SW480 (cell line): ENCODE results near the gene KPNB1.

Experiments used
- DNase-seq: peaks from one replicate; pipeline ENCODE4 v3.0.0-alpha.2; 2016; ENCODE audit warnings: low spot score

Gene KPNB1

DNA sequence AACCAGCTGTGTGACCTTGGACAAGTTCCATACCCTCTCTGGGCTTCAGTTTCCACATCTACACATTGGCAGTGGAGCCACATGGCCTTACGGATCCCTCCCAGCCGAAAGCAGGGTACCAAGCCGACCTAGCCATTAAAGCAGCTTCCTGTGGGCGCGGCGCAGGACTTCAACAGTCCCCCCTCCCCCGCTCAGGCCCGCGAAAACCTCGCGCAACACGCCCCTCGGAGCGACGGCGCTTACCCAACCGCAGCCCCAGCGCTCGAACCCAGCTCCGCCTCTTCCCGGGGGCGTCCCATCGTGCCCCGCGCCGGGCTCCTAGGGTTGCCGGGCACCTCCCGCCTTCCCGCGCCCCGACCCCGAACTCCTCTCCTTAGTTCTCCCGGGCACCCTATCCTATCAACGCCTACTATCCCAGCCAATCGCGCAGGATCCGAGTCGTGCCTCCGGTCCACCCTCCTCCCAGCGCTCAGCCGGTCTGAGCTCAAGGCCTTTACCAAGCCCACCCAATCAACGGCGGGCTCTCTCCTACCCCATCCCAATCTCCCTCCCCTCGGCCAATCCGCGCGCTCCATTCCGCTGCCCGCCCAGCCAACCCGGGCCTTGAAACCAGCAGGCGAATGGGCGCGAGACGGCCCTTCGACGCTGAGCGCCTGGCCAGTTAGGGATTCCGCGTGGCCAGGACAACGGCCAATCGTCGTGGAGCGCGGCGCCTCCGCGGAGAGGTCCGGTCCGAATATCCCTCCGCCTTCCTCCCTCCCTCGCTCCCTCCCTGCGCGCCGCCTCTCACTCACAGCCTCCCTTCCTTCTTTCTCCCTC is at the start of gene KPNB1:
Gene KPNB1, plus strand, starts transcription at position 767 of the 819 bp plus-strand sequence. CDS start 326 bp downstream, outside the sequence.
- DNase-seq: peak; percentile 99

DNA sequence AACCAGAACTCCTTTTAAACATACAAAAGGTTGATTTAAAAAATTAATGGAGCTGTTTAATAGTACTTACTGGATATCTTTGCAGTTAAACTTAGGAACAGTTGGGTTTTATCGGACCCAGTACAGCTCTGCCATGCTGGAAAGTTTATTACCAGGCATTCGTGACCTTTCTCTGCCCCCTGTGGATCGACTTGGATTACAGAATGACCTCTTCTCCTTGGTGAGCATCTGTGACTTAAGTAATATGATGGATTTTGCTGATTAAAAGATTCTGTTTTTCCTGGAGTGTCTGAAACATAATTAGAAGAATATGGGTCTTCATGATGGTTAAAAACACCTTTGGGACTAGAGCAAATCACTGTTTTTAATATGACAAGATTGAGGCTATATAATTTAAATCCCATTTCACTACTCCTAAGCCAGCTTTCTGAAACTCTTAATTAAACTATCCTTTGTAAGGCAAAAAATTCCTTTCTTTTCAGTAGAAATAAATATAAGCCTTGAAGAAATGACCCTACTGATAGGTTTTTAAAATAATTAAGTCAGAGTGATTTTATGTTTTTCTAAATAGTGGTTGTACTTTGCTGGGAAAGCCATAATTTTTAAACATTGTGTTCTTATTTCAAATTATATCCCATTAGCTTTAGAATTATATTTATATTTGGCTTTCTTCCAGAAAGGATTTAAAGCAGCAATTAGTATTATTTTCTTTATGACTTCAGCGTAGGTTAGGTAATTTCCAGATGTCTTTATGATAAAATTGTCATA is 45.7 kb upstream of the KPNB1 start:
- no peak for DNase-seq

DNA sequence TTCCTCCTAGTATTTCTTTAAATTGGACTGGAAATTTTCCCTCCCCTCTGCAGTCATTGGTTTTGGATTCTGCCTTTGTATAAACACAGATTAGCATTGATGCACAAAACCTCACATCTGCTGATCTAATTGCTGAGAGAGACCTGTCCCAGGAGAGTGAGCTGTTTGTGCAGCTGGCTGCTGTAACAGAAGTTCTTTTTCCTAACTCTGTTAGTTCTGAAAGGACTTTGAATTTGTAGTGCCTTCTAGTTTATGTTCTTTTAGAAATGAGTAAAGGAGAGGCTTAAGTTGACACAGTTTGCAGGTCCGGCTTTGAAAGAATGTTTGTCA is 45.2 kb upstream of the KPNB1 start:
- no peak for DNase-seq

DNA sequence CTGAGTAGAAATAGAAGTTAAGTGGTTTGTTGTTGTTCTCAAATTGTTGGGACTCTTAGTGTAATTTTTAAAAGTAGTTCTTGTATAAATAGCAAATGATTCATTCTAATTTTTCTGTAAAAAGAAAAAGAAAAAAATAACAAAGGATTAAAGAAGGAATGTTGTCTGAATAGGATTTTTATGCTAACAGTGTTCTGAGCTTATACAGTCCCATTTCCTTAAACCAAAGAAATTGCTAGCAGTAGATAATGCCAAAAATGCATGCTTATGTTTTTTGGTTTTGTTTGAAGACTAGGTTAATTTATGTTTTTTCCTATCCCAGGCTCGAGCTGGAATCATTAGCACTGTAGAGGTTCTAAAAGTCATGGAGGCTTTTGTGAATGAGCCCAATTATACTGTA is 44.7 kb upstream of the KPNB1 start:
- no peak for DNase-seq

DNA sequence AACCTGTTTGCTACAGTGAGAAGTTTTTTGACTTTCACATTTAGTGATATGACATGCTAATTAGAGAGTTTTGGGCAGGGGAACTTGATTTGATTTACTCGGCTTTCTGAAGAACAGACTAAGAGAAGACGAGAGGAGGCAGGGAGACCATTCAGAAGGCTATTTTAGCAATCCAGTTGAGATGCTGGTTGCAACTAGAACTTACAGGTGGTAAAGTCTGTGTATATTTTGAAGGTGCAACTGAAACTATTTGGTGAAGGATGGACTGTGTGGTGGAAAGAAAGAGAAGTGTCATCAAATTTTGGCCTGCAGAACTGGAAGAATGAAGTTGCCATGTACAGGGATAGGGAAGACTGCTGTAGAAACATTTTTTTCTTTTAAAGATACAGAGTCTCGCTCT is 42.2 kb upstream of the KPNB1 start:
- no peak for DNase-seq

DNA sequence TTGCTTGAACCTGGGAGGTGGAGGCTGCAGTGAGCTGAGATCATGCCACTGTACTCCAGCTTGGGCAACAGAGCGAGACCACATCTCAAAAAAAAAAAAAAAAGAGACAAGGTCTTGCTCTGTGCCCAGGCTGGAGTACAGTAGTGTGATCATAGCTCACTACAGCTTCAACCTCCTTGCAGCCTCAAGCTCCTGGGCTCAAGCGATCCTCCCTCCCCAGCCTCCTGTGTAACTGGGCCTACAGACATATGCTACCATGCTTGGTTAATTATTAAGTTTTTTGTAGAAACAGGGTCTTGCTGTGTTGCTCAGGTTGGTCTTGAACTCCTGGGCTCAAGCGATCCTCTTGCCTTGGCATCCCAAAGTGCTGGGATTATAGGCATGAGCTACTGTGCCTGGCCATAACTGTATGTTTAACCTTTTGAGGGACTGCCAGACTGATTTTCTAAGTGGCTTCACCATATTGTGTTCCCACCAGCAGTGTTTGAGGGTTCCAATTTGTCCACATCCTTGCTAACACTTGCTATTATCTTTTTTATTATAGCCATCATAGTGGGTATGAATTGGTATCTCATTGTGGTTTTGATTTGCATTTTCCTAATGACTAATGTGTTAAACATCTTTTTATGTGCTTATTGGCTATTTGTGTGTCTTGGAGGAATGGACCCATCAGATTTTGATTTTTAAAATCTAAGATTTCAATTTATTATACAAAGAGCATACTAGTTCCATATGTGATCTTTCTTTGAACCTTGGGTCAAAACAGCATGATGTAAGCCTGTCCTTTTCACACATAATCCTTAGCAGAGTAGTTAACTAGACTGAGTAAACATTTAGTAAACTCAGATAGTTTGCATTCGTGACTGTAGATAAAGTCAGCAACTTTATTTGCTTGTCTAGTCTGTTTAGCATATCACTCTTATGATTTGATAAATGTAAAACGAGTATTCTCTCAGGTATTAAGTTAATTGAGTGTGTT is 38.1 kb upstream of the KPNB1 start:
- no peak for DNase-seq

DNA sequence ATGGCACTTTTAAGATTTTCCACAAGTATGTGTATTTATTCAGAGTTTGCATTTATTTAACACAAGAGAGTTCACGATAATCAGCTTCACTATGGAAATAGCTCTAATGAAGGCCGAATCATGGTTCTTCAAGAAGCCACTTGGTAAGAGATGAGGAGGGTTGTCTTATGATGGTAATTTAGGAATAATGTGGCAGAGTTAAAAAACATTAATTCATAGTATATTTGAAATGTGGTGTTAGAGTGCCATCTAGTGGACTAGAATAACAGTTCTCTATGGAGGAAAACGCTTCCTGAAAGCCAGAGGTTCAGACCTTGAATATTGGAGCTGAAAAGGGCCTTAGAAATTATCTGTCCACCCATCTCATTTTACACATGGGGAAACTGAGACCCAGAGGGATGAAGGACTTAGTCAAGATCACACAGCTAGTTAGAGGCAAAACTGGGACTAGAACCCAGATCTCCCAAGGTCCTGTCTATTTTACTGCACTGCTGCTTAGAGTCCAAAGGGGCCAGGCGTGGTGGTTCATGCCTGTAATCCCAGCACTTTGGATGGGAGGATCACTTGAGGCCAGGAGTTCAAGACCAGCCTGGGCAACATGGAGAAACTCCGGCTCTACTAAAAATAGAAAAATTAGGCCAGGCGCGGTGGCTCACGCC is 33.8 kb upstream of the KPNB1 start:
- DNase-seq: peak; percentile 57

DNA sequence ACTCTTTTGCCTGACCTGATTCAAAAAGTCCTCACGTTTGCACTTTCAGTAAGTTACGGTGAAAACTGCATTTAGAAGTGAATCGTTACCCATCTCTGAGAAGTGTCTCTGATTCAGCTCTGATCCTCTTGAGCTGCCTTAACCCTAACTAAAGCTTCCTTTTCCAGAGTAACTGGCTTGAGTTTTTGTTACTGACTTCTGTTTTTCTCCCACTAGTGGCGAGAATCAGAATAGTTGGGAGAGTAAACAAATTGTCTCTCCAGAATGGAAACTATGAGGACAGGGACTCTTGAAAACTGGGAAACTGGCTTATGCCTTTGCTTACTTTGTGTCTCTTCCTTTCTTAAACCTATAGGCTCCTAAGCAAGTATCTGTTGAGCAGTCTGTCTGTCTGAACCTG is 31.3 kb upstream of the KPNB1 start:
- no peak for DNase-seq

DNA sequence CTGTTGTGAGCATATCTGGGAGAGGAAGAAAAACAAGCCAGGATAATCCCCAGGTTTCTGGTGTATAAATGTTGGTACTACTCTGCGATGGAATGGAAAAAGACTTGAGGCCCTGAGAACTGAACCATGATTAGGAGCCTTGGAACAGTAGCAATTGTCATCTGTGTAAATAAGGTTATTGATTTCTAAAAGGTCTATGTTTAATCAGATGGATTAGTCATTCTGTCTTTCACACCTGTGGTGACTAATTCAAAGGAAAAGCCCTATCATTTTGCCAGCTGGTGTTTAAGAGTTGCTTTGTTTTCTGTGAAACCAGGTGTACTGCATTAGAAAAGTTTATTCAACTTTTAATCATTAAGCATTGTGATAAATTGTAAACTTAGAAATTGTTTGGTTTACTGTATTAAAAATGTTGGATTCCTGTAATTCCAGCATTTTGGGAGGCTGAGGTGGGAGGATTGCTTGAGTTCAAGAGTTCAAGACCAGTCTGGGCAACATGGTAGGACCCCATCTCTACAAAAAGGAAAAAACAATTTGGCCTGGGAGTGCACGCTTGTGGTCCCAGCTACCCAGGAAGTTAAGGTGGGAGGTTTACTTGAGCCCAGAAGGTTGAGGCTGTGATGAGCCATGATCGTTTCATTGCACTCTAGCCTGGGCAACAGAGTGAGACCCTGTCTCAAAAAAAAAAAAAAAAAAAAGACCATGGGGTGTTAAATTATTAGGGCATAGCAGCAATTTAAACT is 29.0 kb upstream of the KPNB1 start:
- DNase-seq: peak; percentile 12

DNA sequence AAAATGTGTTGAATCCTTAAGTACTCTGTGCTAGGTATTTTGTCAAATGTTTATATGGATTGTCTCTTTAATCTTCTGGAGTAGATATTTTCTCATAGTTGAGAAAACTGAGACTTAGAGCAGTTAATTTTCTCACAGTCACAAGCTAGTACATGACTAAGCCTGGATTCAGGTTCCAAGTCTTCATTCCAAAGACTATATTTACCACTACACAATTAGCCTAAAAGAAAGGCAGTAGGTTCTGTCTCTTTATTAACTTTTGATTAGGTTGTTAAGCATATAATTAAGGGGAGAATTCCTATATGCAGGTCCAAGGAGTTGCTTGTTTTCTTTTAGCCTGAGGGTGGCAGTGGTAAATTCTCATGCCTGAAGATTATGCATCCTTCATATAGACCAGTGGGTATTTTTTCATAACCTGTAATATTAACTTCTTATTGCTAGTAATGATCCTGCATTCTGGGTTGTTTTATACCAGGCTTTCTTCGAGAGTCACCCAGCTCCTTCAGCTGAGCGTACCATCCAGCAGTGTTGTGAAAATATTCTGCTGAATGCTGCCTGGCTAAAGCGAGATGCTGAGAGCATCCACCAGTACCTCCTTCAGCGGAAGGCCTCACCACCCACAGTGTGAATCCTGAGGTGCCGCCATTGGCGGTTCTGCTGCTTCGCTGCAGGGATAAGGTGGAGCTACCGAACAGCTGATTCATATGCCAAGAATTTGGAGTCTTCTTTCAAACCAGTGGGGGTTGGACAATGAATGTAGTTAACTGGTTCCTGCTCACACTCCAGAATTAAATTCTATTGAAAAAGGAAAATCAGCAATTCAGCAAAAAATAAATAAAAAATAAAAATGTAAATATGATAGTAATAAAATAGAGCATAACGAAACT is 28.2 kb upstream of the KPNB1 start:
- DNase-seq: peak; percentile 78

DNA sequence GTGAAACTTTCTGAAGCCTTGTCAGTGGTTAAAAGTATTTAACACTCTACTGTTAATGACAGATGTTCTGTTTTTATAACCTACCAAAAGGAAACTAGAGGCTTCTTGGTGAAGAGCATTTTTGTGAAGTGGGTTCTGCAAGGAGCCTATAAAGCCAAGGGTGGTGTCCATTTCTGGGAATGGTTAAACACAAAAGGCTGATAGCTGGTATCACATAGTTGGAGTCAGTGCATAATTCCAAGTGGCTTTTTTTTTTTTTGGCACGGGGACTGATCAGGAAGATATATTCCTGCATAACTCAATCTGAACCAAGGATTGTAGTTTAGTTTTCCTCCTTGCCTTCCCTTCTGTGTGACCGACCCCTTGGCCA is 27.6 kb upstream of the KPNB1 start:
- DNase-seq: no peak

DNA sequence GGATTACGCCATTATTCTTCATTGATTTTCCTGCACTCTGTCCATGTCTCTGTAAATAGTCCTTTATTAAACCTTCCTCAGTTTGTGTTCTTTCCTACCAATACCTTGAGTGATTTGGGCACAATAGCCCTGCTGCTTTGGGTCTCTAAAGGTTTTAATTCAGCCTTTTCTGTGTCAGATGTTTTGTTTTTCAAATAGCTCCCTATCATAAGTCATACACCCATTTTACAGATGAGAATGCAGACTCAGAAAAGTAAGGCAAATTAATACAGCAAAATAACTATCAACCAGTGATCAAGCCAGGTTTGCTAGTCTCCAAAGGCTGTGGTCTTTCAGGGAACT is 25.0 kb upstream of the KPNB1 start:
- no peak for DNase-seq

DNA sequence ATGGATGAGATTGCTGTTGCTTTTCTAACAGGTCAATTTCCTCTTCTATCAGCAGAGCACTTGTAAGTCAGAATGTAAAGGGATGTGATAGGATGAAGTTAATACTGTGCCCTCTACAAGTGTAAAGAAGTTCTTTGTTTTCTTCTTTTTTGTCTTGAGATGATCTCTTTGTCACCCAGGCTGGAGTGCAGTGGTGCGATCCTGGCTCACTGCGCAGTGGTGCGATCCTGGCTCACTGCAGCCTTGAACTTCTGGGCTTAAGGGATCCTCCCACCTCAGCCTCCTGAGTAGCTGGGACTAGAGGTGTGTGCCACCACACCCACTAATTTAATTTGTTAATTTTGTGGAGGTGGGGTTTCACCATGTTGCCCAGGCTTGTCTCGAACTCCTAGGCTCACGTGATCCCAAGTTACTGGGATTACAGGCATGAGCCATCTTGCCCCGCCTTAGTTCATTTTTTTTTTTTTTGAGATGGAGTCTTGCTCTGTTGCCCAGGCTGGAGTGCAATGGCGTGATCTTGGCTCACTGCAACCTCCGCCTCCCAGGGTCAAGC is 21.6 kb upstream of the KPNB1 start:
- no peak for DNase-seq

DNA sequence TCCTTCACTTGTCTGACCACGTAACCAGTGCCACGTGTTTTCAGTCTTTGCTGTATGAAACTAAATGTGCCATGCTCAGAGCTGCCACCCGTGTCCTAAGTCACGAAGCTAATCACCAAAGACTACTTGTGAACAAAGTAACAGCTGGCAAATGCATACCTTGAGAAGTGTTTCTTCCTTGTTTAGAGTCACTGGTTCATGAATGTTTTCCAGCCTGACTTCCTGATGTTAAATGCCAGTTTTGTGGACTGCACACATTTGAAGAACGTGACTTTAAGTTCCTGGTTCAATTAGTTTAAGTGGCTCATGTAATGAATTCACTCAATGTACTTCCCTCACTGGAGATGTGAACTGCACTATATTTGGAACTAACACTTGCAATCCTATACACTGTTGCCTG is 19.9 kb upstream of the KPNB1 start:
- DNase-seq: no peak

DNA sequence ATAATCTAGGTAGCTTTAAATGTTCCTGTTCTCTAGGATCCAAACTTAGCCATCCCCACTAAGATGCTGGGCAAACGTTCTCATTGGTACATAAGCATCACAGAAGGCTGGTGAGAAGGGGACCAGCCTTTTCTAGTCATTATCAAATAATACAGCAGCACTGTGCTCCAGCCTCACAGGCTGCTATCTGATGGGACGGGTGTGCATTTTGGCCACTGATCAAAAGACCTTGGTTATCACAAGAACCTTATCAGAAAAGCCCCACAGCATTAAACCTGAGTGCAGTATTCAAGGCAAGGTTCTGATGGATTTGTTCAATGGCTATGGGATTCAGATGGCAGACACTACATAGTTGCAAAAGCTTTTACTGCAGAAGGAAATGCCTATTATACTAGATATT is 19.1 kb upstream of the KPNB1 start:
- DNase-seq: no peak

DNA sequence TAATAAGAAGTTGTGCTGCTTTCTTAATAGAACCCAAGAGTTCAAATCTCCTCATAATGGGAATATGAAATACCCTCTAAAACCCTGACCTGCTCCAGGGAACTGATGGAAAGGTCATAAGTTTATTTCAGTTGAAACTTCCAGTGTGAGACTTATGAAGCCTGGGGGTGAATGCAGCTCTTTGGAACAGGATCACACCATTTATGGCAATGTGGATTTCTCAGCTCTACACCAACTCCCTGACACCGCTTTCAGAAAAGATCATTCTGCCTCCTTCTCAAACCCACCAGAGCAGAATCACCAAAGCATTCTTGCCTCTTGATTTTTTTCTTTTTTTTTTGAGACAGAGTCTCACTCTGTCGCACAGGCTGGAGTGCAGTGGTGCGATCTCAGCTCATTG is 16.7 kb upstream of the KPNB1 start:
- DNase-seq: no peak

DNA sequence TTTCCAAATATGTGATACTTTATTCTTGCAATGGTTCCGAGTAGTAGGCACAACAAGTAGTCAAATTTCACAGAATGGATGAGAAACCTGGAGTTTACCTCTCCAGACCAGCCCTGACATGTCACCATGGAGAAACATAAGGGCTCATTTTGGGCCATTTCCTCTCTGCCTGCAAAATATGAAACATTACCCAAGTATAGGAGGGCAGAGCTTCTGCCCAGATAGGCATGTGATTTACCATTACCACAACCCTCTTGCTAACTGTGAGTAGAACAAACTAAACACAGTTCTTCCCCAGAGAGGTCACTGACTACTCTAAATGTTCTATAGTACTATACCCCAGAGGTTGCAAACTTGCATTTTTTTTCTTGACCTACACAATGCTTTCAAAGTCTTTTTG is 15.7 kb upstream of the KPNB1 start:
- no peak for DNase-seq

DNA sequence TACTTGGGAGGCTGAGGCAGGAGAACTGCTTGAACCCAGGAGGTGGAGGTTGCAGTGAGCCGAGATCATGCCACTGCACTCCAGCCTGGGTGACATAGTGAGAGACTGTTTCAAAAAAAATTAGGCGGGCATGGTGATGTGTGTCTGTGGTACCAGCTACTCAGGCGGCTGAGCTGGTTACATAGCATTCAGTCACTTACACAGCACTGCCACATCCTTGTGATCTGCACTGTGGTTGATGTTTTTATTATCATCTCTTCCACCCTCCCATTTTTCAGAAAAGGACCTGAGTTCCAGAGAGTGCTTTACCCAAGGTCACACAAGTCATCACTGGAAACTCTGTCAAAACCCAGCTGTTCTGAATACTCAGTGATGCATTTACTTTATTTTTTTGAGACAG is 14.8 kb upstream of the KPNB1 start:
- no peak for DNase-seq

DNA sequence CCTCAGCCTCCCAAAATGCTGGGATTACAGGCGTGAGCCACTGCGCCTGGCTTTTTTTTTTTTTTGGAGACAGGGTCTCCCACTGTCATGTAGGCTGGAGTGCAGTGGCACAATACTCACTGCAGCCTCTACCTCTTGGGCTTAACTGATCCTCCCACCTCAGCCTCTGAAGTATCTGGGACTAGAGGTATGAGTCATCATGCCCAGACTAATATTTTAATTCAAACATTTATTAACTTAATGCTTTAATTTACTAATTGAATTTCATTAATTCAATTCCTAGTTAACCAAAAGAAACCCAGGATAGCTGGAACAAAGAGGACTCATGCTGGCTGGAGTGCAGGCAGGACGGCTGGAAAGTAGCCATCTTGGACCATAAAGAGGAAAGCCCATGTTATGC is 14.0 kb upstream of the KPNB1 start:
- DNase-seq: no peak
